HUDEP-2 (cell line): ENCODE results near the gene MACF1.

Source experiments
- DNase-seq, 76 experiments: peaks; one replicate each; lab custom pipeline; 2025; ENCODE audit not compliant: unreplicated experiment in 76 of 76; lab: John Stamatoyannopoulos, UW

Gene MACF1

DNA sequence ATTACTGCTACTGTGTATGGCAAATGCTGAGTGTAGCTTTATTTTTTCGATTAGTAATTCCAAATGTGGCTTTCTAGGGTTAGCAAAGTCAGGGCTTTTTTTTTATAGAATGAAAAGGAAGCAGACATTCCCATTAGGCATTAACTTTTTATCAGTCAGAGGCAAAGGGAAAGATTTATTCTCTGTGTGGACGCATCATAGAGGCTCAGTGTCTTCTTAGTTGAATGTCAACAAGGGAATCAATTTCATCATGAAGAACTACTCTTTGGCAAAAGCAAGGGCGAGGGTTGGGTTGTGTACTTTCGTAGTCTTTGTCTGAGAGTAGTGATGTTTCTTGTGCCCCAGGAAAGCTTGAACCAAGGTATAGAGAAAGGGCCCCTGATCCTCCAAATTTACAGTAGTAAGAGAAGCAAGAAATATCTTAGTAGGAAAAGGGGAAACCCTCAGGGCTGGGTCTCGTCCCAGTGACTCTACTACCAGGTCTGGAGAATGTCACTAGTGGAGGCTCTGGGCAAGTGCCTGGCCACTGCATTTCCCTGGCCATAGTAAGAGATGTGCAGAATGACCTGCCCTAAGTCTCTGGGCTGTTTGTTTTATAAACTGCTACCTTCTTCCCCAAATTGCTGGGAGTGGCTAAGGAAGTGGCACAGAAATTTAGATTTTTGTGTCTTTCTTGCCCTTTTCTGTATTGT is 30.0 kb upstream of the MACF1 start:
- no peak for DNase-seq

DNA sequence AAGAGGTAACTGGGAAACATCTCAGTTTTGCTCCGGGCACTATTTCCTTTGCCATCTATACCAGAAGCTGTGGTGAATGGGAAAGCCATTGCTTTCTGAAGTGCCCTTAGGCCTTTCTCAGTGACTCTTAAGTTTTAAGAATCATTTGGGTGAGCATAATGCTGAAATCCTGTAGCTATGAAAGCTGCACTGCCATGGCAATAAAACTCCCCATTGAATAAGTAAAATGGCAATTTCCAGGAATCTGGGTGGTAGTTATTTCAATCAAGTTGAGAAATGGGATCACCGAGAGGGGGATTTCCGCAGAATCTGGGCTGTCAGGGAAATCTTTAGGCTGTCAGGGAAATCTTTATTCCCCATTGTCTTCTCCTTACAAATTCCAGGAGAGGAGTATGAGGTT is 26.8 kb upstream of the MACF1 start:
- no peak for DNase-seq

DNA sequence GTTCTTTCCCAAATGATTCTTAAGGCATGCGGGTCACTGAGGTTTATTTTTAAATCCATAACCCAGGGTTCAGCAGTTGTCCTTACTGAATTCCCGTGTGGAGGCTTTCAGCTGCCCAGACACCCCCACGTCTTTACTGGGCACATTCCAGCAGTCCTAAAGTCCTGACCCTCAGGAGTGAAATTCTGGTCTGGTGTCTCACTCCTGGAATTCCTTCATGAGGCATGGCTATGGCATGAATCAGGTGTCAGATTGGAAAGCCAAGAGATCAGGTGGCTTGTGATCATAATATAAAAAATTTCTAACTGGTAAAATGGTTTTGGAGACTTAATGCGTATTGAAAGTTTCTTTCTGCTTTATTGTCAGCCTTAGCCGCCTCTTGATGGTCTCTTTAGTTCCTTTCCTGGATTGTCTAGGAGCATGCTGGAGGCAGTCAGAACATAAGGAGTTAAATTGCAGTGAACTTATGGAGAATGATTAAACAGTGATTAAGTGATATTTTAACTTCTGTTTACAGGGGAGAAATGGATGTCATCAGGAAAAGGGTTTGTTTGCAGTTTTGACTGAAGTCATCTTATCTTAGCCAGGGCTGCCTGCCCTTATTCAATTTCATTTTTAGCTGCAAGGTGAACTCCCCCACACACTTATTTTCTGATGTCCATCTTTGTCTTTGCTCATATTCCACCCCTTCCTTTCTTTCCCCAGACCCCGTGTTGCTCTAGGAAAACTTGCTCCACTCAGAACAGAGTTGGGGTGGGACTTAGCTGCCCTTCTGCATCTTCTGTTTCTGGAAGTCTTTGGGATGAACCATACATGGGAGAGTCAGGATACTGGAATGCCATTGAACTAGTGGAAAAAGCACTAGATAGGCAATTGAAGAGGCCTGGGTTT is 25.7 kb upstream of the MACF1 start:
- DNase-seq, result no peak

DNA sequence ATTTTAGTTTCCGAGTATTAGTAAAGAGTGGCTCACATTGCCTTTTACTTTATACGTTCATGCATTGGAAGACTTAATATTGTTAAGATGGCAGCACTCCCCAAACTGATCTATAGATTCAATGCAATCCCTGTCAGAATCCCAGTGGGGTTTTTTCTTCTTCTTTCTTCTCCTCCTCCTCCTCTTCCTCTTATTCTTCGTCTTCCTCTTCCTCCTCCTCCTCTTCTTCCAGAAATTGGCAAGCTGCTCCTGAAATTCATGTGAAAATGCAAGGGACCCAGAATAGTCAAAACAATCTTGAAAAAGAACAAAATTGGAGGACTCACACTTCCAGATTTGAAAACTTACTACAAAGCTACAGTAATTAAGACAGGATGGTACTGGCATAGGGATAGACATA is 23.2 kb upstream of the MACF1 start:
- no peak for DNase-seq

DNA sequence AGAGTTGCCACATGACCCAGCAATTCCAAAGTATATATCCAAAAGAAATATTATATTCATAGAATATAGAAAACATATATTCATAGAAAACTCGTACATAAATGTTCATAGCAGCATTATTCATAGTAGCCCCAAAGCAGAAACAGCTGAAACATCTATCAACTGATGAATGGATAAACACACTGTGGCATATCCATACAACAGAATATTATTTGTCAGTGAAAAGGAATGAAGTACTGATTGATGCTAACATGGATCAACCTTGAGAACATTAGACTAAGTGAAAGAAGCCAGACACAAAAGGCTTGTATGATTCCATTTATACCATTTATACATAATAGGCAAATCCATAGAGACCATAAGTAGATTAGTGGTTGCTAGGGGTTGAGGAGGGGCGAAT is 21.7 kb upstream of the MACF1 start:
- DNase-seq, result no peak

DNA sequence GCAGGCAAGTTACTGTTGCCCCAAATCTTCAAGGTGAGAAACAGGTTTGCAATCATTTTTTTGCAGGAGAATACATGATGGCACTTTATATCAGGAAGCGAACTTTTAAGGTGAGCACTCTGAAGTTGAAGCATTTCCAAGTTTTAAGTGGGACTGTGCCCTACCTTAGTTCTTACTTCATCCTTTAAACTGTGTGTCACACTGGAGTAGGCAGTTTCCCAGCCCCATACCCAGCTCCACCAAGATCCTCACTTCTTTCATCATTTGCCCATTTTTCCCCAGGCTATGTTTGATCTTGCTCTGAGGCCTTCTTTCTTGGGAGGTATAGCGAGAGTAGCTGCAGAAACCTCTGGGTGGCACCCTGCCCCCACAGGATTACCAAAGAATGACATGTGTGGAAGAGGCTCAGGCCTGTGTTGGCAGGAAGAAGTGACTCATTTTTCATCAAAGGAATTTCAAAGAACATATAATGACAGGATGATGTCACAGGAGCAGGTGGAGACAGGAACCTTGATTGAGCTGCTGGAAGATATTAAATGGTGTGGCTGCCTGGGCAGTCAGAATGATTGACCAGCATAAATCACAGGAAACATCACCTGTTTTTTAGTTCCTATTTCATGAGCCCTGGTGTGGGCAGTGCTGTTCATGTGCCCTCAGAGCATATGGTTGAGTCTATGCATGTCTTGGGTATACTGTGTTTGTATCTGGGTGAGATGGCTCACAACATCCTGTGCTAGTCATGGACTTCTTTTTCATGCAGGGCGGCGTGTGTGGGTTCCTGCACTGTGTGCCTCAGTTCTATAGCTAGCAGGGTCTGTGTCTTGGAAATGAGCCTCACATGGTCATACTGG is 20.8 kb upstream of the MACF1 start:
- peak in 56 of 76 experiments; percentile 12 to 76 (median 43) for DNase-seq

DNA sequence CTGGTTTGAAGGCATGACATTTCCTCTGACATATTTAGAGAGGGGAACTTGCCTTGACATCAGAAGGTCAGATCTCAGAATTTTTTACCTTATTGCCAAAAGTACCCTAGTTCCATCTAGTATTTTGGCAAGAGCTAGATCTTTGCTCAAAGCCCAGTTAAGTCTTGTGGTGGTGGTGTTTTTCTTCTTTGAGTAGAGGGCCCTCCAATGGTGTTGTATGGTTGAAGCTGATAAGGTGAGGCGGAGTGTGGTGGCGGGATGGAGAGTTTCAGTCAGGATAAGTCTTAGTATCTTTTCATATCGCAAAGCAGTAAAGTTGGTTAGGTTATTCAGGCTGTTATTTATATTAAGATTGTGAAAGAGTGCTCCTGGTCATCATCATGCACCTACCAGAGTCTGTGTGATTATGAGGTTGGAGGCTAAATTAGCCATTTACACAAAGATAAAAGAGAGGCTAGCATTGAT is 20.1 kb upstream of the MACF1 start:
- peak in 45 of 76 experiments; percentile 6 to 66 (median 33) for DNase-seq

DNA sequence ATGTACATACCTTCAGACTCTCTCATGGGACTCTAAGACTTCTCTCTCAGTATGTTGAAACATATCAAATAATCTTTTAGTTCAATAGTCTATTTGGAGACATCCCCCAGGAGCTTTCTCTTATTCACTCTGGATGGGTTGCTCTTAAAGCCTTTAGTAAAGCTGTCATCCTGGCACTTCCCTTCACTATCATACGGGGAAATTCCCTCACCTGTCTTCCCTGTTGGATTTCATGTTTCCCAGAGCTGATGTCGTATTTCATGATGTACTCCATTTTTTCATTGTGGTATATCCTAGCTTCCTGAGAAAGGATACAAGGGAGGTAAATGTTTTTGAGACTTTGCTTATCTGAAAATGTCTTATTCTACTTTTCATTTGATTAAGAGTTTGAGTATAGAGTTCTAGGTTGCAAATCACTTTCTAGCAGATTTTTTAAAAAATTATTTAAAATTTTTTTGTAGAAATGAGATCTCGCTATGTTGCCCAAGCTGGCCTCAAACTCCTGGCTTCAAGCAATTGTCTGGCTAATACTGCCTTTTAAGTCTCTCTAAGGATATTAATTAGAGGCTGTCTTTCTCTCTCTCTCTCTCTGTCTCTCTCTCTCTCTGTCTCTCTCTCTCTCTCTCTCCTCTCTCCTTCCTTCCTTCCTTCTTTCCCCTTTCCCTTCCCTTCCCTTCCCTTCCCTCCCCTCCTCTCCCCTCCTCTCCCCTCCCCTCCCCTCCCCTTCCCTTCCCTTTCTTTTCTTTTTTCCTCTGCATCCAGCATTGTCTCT is 17.0 kb upstream of the MACF1 start:
- no peak for DNase-seq

DNA sequence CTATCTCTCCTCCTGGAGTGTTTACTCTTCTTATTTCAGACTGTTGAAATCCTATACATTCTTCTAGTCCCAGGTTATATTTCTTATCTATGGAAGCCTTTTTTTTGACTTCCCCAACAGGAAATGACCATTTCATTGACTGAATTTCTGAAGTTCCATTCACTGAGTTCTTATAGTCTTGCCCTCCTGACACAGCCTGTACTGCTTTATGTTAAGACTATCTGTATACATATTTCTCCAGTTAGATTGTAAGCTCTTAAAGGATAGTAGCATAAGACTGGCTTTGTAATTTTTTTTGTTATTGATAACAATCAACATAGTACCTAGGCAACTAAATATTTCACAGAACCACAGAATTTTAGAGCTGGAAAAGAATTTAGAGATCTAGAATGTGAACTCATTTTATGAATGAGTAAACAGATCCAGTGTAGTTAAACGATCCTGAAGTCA is 14.9 kb upstream of the MACF1 start:
- DNase-seq, result no peak

DNA sequence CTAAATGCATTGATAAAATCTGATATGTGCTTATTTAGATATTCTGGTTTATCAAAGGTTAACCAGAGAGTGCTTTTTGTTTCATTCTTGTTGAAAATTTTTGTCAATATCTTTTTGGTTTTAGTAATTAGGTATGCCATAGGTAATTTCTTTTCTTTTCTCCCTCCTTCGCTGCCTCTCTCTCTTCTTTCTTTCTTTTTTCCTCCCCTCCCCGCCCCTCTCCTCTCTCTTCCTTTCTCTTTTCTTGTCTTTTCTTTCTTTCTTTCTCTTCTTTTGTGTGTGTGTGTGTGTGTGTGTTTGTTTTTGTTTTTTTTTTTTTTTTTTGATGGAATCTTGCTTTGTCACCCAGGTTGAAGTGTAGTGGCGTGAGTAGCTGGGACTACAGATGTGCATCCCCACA is 14.4 kb upstream of the MACF1 start:
- DNase-seq, result no peak

DNA sequence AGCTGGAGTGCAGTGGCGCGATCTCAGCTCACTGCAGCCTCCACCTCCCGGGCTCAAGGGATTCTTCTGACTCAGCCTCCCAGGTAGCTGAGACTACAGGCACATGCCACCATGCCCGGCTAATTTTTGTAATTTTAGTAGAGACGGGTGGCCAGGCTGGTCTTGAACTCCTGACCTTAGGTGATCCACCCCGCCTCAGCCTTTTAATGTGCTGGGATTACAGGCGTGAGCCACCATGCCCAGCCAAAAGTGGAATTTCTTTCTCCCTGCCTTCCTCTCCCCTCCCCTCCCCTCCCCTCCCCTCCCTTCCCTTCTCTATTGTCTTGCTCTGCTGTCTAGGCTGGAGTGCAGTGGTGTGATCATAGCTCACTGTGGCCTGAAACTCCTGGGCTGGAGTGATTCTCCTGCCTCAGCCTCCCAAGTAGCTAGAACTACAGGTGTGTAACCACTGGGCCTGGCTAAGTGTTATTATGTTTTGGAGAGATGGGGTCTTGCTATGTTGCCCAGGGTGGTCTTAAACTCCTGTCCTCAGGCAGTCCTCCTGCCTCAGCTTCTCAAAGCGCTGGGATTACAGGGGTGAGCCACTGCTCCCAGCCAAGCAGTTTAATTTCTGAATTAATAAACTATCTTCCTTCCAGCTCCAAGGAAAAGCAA is 10.0 kb upstream of the MACF1 start:
- DNase-seq, result no peak

DNA sequence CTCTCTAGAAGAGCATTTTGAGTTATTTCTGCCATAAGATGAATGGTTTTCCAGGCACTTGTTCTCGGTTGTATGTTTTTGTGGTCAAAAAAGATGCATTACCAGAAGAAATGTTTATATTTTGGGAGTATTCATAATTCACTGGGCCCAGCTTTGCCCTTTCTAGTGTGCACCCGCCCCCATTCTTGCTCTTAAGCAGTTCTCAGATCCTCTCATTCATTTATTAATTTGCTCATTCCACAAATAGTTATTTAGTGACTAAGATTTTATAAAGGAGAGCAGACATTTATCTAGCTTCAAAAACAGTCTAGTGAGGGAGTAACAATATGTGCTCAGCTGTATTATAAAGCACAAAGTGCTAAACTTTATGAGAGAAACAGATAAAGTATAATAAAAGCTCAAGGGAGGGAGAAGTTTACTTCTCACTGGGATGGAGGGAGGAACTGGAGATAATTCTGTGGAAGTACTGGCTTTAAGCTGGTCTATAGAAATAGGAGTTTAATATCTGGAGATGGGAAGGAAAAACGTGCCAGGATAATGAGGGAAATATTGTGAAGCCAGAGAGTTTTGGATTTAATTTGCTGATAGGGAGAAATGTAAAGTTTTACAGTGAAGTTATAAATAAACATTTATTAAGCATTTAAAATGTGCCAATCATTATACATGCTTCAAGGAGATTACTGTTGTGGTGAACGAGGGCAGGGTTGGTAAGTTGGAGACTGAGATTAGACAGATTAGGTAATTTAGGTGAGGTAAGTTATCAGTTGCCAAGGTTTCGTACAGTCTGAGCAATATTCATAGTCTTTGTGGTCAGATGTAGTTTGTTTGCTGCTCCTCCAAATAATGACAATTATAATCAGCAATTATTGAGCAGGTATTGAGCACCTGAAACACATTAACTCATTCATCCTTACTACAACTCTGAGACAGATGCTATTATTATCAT is 9.1 kb upstream of the MACF1 start:
- peak in 2 of 76 experiments; percentile 17 to 19 for DNase-seq

DNA sequence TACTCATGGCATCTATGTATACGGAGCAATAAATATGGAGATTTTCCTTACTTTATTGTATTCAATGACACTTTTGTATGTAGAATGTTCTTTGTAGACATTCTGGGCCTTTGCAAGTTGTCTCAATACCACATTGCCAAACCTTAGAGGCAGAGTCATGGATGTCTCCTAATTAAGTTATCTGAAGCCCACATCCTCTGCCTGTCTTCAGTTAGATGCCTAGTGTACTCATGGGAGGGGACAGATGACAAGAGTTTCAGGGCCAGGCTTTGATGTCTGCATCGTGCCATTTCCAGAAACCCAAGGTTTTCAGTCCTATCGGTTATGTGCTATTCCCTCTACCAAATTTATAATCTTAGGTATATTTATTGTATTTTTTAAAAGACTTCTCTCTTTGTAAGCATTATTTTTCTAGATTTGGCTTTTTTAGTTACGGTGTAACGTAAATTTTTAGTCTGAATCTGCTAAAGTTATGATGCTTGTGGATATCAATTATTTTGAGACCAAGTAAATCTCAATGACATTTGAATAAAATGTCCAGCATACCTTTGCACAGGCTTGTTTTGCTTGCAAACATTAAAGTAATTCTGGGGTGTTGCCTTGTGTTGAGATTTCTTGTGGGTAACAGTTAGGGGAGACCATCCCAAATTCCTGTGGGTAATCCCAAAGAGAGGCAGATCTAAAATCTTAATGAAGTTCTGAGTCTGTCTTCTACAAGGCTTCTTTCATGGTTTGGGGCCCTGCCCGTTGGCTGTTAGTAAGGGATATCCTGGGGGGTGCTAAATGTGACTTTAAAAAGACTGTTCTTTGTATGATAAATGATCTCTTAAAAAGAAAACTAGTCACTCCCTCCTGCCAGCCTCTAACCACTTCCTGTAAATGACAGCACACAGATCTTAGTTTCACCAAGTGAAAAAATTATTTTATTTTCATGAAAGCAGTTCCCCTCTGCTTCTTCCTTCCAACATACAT is 8.0 kb upstream of the MACF1 start:
- peak in 36 of 76 experiments; percentile 12 to 68 (median 29) for DNase-seq

DNA sequence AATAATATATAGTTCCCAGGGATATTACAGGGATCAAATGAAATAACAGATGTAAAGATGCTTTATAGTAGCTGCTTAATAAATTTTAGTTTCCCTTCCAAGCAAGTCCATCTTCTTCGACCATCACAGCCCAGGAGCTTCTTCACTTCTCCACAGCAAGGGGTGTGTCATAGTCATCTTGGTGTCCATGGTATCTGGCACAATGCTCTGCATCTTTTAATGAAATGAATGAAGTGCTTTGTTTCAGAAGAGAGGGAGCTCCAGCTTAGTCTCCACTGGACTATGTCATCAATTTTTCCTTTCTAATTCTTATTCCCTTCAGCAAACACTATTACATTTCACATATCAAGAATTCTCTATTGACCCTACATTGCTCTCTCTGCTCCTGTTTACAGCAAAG is 4.9 kb upstream of the MACF1 start:
- DNase-seq, result no peak

DNA sequence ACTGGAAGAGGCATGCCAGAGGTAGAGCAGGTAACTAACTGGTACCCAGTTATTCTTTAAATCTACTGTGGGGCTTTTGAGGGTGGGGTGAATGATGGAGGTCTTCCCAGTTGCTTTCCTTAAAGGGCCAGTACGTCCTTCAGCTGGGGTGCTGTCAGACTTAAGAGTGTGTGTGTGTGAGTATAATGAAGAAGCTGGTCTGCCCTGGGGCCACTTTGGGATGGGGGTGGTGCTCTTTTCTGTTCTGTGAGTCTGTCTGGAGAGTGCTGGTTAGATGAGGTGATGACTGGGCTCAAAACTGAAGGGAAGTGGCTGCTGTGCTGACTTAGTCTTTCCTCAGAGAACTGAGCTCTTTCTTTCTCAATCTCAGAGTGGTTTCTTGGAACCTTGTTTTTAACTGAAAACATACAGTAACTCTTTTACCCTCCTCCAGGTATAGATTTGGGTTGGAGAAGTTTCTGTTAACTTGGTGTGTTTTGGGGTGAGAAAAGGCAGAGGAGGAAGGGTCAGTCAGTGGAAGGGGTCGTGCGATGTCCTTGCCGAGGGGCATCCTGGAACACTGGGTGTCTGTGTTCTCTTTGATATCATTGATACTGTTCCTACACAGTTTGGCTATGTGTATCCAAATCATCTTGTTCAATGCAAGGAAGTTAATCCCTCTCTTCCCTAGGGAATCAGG is 746 bp downstream of the MACF1 start:
- peak in 13 of 76 experiments; percentile 4 to 52 (median 21) for DNase-seq

DNA sequence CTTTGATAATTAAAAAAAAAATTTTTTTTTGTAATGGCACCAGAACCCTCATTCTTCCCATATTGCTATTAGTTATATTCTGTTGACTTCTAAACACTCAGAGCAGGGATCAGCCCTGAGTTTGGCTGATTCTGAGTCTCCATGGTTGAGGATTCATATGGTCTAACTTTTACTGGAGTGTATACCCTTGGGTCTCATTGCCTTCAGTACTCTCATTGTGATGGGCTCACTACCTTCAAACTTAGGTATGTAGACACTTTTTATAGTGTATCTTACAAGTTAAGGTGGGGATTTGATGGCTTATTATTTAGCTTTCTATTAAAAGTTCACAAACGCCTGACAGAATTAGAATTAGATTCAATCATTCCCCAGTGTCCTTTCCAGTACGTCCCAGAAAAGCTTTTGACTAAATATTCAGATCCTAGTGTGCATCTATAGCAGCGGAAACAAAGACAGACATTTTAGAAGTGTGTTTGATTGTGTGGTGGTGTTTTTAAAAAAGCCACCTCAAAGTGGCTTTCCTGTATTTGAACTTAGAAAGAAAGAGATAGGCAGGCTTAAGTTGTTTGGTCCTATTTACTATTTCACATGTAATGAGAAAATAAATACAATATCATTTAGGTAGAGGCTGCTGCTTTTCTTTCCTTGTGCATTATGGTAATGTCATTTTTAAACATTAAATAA is 1.4 kb downstream of the MACF1 start:
- no peak for DNase-seq
